ENCODE data around the gene ERC2. TPM values are rescaled to one million over a fixed set of nuclear protein-coding genes. Genes with fewer than 3 reads are reported as not detected.
A peak's percentile ranks its signal among the peaks of the same experiment; 100 is the strongest.

Gene ERC2
- total and polyA plus RNA-seq, 2 of the 8 experiments (the other 6 are each of a cell fraction or from before 2014, with no cell fraction given) = 16.4 to 22.8 TPM

GRCh38 chr3:55484801-55485791 lies 983.2 kb downstream of the ERC2 start (continued):
- TF ChIP-seq CTCF (IDR thresholded peaks at IDR 0.05; ENCODE audit: control extremely low read depth in 1 of 3, insufficient read depth in 1 of 3, low read depth in 1 of 3, low read length in 3 of 3) (peak in 2 of 3 experiments; percentile 65 to 74; a peak in 3 of 4 replicates), KDM4A (IDR thresholded peaks at IDR 0.05; ENCODE audit: low read depth, low read length, severe bottlenecking) (peak; percentile 76), CBX8 (IDR thresholded peaks at IDR 0.05; ENCODE audit: borderline replicate concordance, low read depth, low read length) (no peak), HDAC2 (IDR thresholded peaks at IDR 0.05; ENCODE audit: borderline replicate concordance in 1 of 2, low read depth in 2 of 2, low read length in 2 of 2) (0 out of 4 replicates have a peak, but pooled peaks have one; percentile 59 to 71), SP4 (IDR thresholded peaks at IDR 0.05; ENCODE audit: low read length) (no peak), KDM1A (IDR thresholded peaks at IDR 0.05; ENCODE audit: borderline replicate concordance, low read length) (0 out of 2 replicates have a peak, but pooled peaks have one; percentile 9), POLR2A (IDR thresholded peaks at IDR 0.05; ENCODE audit: control extremely low read depth in 1 of 2, low read depth in 2 of 2, low read length in 2 of 2) (no peak), RNF2 (IDR thresholded peaks at IDR 0.05; ENCODE audit: borderline replicate concordance, low read depth, low read length, missing control alignments, poor library complexity, severe bottlenecking) (no peak), BACH1 (IDR thresholded peaks at IDR 0.05; ENCODE audit: low read length) (peak; percentile 41; the same call in 1 of the 2 replicates), POLR2AphosphoS5 (IDR thresholded peaks at IDR 0.05; ENCODE audit: low read depth, low read length) (no peak), ZNF274 (IDR thresholded peaks at IDR 0.05; ENCODE audit: borderline replicate concordance, extremely low read depth, low read length) (no peak), YY1 (IDR thresholded peaks at IDR 0.05; ENCODE audit: low read depth, low read length) (peak; percentile 35; the same call in 1 of the 2 replicates), TAF7 (optimal IDR thresholded peaks at IDR 0.05; ENCODE audit: borderline replicate concordance, low read depth, low read length) (no peak), E2F6 (IDR thresholded peaks at IDR 0.05) (peak; percentile 48; the same call in 1 of the 2 replicates), SP2 (IDR thresholded peaks at IDR 0.05; ENCODE audit: low read length) (no peak), BRCA1 (IDR thresholded peaks at IDR 0.05; ENCODE audit: low read depth, low read length) (no peak), SIN3A (conservative IDR thresholded peaks at IDR 0.05 in 1 of 2, IDR thresholded peaks at IDR 0.05 in 1 of 2; ENCODE audit: low read depth in 1 of 2, low read length in 2 of 2) (peak in 1 of 2 experiments; percentile 19; a peak in 1 of 4 replicates)
- TF ChIP-seq, protein P1, sequence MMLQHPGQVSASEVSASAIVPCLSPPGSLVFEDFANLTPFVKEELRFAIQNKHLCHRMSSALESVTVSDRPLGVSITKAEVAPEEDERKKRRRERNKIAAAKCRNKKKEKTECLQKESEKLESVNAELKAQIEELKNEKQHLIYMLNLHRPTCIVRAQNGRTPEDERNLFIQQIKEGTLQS (IDR thresholded peaks at IDR 0.05; ENCODE audit: insufficient read depth, low read depth, low read length) = no peak

All from H1 (cell line).